Measurements from ENCODE around the gene ZNF300.
"Not testable (repeated sequence)": the region's sequence is repeated elsewhere in the genome, so short reads cannot be mapped to it uniquely, and the experiment has no call there.

The ZNF300 gene

GRCh38 chr5:150895431-150896428 is 9.1 kb downstream of the ZNF300 start:
- Mint-ChIP-seq H3K4me3 (no peak overlapping the region), H3K9me3 (peaks cover 100% of the 10 kb centered on the region), H3K36me3 (ENCODE audit: low read depth) (peaks cover 82% of the 10 kb centered on the region), H3K4me1 (no peaks in the 10 kb centered on the region), H3K27me3 (ENCODE audit: low read depth, poor library complexity) (peaks cover 3% of the 10 kb centered on the region), H3K27ac (no peak overlapping the region)
- no peak for TF ChIP-seq CTCF (IDR thresholded peaks at IDR 0.05)
- DNase-seq = no peak

GRCh38 chr5:150879358-150879757 is 25.4 kb downstream of the ZNF300 start:
- no peaks in the 10 kb centered on the region for H3K27me3 Mint-ChIP-seq (ENCODE audit: low read depth, poor library complexity)
- peaks cover 46% of the 10 kb centered on the region for H3K9me3 Mint-ChIP-seq
- DNase-seq = no peak

GRCh38 chr5:150862070-150862469 is 42.7 kb downstream of the ZNF300 start:
- Mint-ChIP-seq H3K36me3 (ENCODE audit: low read depth) (no peaks in the 10 kb centered on the region), H3K9me3 (peaks cover 19% of the 10 kb centered on the region), H3K27me3 (ENCODE audit: low read depth, poor library complexity) (peaks cover 11% of the 10 kb centered on the region), H3K4me3 (no peak overlapping the region), H3K27ac (no peak overlapping the region), H3K4me1 (no peaks in the 10 kb centered on the region)
- no peak for DNase-seq
- no peak for TF ChIP-seq CTCF (IDR thresholded peaks at IDR 0.05)

More at GRCh38 chr5:150879358-150879757, 25.4 kb downstream of the ZNF300 start:
- Mint-ChIP-seq H3K4me1 (no peaks in the 10 kb centered on the region), H3K36me3 (ENCODE audit: low read depth) (no peaks in the 10 kb centered on the region), H3K4me3 (no peak overlapping the region), H3K27ac (no peak overlapping the region)
- TF ChIP-seq CTCF (IDR thresholded peaks at IDR 0.05) = no peak

GRCh38 chr5:150860246-150860821 is 44.4 kb downstream of the ZNF300 start:
- H3K36me3 Mint-ChIP-seq (ENCODE audit: low read depth) = no peaks in the 10 kb centered on the region
- no peak for DNase-seq
- no peak overlapping the region for H3K27ac Mint-ChIP-seq
- no peak for TF ChIP-seq CTCF (IDR thresholded peaks at IDR 0.05)
- H3K27me3 Mint-ChIP-seq (ENCODE audit: low read depth, poor library complexity) = peaks cover 11% of the 10 kb centered on the region
- H3K4me1 Mint-ChIP-seq = no peaks in the 10 kb centered on the region
- H3K9me3 Mint-ChIP-seq = peaks cover 12% of the 10 kb centered on the region
- H3K4me3 Mint-ChIP-seq = no peak overlapping the region

- Mint-ChIP-seq H3K9me3 (peaks cover 12% of the 10 kb centered on the region), H3K27me3 (ENCODE audit: low read depth, poor library complexity) (peaks cover 15% of the 10 kb centered on the region)
- H3K27ac Mint-ChIP-seq; H3K4me1 Mint-ChIP-seq; H3K36me3 Mint-ChIP-seq (ENCODE audit: low read depth); H3K4me3 Mint-ChIP-seq; DNase-seq: not testable (repeated sequence)
Measured at GRCh38 chr5:150856700-150857099, 48.1 kb downstream of the ZNF300 start.

DNA sequence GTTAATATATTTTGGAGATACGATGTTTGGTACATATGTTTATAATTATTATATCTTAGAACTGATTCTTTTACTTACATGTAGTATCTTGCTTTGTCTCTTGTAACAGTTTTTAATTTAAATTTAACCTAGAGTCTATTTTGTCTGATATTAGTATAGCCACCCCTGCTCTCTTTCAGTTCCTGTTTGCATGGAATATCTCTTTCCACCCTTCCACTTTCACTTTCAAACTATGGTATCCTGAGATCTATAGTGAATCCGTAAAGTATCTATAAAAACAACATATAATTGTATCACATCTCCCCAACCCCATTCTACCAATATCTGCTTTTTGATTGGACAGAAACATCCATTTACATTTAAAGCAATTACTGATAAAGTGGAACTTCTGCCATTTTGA is 51.2 kb downstream of the ZNF300 start:
- H3K36me3 Mint-ChIP-seq (ENCODE audit: low read depth) = no peaks in the 10 kb centered on the region

More for the DNA sequence above, 51.2 kb downstream of the ZNF300 start:
- TF ChIP-seq CTCF (IDR thresholded peaks at IDR 0.05) = no peak
- Mint-ChIP-seq H3K27ac (no peak overlapping the region), H3K4me3 (no peak overlapping the region), H3K9me3 (peaks cover 4% of the 10 kb centered on the region), H3K4me1 (no peaks in the 10 kb centered on the region), H3K27me3 (ENCODE audit: low read depth, poor library complexity) (peaks cover 19% of the 10 kb centered on the region)
- no peak for DNase-seq

All from nephron progenitor cell (in vitro differentiated cells).